GM21619 (cell line): ENCODE data around the gene WDR45B.

Experiments used
- ATAC-seq: cut with Tn5 transposase; IDR thresholded peaks from one replicate; pipeline ENCODE4 v1.9.1; 2021; ENCODE audit not compliant: unreplicated experiment

Gene WDR45B

DNA sequence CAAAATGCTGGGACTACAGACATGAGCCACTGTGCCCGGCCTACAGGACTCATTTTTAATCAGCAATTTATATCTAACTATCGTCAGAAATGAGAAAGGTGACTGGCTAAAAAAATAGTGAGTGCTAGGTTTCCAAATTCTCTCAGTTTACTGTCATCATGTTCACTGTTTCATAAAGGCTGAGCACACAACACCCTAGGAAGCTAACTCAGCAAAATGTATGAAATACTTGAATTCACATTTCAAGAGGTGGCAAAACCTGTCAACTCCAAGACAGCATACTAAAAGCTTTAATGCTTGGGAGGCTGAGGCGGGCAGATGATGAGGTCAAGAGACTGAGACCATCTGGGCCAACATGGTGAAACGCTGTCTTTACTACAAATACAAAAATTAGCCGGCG is 16.7 kb downstream of the WDR45B start:
- ATAC-seq: no peak

GRCh38 chr17:82630212-82630611 is 18.0 kb downstream of the WDR45B start:
- ATAC-seq: no peak

DNA sequence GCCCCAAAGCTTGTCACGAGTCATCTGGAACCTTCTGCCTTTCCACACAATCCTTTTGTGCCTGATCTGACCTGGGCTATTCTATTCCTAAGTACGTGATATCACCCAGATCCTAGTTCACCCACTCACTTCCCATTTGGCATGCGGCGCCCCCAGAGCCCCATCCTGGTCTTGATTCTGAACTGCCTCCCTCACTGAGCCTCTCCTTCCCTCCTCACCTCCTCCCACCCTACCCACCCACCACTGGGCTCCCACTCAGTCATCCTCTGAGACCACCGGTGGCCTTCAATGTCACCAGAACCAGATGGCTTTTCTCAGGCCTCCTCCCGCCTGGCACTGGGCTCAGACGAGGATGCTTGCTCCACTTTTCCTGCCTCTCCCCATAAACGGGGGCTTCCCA is 18.5 kb downstream of the WDR45B start:
- ATAC-seq: no peak

DNA sequence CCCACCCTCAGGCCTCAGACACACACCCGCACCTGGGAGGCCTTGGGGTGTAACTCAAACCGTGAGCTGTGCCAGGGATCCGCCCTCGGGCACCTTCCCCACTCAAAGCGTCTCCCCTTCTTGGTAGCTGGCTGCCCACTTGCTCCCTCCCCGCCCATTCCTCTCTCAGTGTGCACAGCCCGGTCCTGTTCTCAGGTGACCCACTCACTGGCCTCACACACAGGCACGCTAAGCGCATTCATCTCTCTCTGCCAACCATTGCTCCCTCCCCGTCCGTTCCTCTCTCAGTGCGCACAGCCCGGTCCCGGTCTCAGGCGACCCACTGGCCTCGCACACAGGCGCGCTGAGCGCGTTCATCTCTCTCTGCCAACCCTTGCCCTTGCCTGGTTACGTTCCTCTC is 20.8 kb downstream of the WDR45B start:
- no peak for ATAC-seq

GRCh38 chr17:82623707-82624106 is 24.5 kb downstream of the WDR45B start:
- no peak for ATAC-seq

- no peak for ATAC-seq
Observed at GRCh38 chr17:82619641-82620040, 28.6 kb downstream of the WDR45B start.

DNA sequence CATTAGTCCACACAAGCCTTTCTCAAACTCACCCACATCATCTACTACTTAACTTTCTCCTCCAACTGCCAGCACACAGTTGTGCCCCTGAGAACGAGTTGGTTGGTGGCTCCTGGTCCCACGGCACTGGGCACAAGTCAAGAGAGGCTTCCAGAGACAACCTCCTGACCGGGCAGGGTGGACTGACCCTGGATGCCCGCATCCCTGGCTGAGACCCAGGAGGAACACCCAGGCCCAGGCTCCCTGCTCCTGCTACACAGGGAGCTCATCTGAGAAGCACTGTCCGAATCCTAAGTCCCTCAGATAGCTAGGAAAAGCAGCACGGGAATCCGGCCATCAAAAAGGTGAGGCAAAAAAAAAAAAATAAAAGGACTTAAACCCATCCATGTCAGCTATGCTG is 29.0 kb downstream of the WDR45B start:
- ATAC-seq: no peak

DNA sequence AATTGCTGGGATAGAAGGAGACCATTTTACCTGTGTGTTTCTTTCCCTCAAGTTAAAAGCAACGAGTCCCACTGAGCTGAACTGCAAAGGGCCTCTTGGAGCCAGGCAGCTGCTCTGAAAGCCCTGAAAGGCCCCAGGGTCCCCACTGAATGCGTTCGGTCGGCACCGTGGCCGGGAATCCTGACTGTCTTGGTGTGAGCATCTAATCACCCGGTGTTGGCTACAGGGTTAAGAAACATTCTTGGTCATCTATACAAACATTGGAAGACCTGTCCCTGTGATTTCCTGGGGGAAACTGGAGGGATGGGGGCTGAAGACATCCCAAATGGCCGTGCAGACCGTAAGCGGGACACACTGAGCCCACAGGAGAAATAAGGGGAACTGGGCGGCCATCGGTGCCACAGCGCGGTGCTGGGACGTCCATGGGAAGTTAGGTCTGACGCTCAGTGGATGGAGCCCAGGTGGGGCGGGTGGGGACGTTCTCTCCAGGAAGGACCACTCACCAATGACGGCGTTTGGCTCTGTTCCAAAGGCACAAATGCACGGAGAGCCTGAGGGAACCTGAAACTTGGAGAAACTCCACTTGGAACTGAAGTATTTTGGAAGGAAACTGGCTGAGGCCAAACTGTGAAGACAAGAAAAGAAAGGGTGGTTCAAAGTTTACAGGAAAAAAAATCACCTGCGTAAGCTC is 32.1 kb downstream of the WDR45B start:
- no peak for ATAC-seq

GRCh38 chr17:82615084-82616020 is 32.9 kb downstream of the WDR45B start:
- no peak for ATAC-seq

DNA sequence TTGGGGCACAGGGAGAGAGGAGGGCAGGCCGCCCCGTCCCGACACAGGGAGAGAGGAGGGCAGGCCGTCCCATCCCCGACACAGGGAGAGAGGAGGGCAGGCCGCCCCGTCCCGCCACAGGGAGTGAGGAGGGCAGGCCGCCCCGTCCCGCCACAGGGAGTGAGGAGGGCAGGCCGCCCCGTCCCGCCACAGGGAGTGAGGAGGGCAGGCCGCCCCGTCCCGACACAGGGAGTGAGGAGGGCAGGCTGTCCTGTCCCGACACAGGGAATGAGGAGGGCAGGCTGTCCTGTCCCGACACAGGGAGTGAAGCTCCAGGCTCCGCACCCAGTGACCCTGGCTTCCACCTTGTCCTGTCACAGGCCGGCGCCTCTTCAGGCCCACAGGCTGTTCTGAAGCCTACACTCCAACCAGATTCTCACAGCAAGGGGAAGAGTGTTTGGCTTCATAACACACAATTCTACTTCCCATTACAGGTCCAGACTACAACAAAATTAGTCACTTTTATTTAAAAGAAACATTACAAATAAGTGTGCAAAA is 34.1 kb downstream of the WDR45B start:
- ATAC-seq: no peak

GRCh38 chr17:82613283-82614094 is 34.8 kb downstream of the WDR45B start:
- ATAC-seq: no peak

- ATAC-seq: no peak
Observed at GRCh38 chr17:82611140-82612058, 36.8 kb downstream of the WDR45B start.

DNA sequence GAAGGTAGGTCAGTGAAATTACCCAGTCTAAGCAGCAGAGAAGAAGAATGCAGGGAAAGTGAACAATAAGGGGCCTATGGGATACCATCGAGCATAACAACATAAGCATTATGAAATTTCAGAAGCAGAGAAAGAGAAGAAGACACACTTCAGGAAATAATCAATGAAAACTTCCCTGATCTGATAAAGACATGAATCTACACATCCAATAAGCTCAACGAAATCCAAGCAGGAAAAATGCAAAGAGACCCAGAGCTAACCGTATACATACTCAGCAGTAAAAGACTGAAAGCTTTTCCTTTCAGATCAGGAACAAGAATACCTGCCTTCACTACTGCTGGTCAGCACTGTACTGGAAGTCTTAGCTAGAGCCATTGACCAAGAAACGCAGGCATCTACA is 38.6 kb downstream of the WDR45B start:
- no peak for ATAC-seq

DNA sequence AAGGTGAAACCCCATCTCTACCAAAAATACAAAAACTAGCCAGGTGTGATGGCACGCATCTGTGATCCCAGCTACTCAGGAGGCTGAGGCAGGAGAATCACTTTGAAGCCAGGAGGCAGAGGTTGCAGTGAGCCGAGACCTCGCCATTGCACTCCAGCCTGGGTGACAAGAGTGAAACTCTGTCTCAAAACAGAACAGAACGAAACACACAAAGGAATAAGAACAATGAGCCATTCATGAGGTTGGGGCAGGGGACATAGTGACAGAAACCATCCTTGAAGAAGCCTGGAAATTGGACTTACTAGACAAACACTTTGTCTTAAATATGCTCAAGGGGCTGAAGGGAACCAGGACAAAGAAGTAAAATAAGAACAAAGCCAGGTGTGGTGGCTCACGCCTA is 39.4 kb downstream of the WDR45B start:
- no peak for ATAC-seq

- ATAC-seq: no peak
Observed at GRCh38 chr17:82605939-82606600, 42.2 kb downstream of the WDR45B start.

DNA sequence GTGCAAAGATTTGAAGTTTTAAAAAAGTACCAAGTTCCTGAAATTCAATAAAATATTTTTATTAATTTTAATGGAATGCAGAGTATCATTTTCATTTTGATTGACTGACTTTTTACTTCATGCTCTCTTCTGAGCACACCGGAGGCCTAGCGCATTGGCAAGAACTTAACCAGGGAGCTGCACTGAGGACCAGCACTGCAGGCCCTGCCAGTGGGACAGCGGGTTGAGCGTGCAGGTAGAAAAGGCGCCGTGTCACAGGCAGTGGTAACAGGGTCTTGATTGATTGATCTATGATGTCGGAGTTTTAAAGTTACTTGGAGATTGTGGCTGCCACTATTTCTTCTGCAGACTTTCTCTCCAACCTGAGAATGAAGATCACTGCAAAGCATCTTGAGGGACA is 43.7 kb downstream of the WDR45B start:
- ATAC-seq: no peak

DNA sequence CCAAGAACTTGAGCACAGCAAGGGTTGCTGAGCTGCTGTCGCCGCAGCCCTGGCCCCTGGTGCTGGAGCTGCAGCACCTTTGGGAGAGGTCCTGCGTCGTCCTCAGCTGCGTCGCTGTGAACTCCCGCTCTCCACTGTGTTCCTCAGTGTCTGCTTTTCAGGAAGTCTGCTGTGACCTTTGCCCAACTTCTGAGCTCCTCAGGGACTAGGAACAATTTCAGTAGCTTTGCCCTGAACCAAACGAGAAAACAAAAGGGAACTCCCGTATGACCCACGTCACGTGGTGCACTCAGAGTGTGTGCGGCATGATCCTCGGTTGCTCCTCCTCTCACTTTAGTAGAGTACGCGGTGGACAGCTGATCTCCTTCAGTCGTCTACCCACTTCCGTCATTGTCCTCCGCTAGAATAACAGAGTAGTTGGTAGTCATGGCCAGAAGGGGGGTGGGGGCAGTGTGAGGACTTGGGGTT is 44.2 kb downstream of the WDR45B start:
- no peak for ATAC-seq

DNA sequence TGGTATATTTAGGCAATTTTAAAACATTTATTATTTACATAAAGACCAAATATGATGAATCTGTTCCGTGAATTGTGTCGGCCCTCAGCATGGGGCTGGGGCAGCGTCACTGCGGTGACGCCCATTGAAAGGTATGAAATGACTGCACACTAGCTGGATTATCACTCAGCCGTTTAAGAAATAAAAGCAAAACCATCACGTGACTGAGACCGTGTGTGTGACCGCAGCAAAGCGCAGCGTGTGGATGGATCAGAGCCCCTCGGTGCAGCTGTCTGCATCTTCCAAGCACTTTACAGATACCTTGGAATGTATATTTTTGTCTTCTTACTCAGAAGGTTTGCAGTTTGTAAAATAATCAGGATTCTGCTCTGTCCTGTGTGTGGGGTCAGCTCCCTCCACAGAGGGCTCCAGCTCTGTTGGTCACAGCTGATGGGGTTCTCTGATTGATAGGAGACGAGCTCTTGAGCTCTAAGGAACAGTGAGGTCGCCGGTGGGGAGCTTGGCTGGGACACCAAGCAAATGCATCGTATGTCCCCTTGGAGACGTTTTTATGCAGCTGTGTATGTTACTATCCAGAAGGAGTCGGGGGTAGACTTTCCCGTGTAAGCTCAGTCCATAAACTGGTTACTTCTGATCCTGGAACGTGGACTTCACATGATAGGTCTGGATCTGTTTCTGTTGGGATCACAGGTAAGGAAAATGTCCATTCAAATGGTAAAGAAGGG is 45.1 kb downstream of the WDR45B start:
- ATAC-seq: no peak

- ATAC-seq: no peak
Observed at GRCh38 chr17:82602487-82602886, 45.8 kb downstream of the WDR45B start.
